ENCODE results near the gene LRRC3. TPM values are rescaled to one million over a fixed set of nuclear protein-coding genes. Genes with fewer than 3 reads are reported as not detected.

LRRC3 gene
- total RNA-seq, 1 experiment from 2014 or later = 4.7 TPM

- intact Hi-C loops (cut with micrococcal nuclease; ENCODE audit: unreplicated experiment) = no loop called here
Measured at GRCh38 chr21:44420416-44421205, 34.7 kb upstream of the LRRC3 start.

GRCh38 chr21:44421901-44422840, 33.1 kb upstream of the LRRC3 start:
- no peaks in the 10 kb centered on the region for H3K27me3 ChIP-seq (replicated peaks; ENCODE audit: control insufficient read depth, insufficient read depth, low read length)
- Mint-ChIP-seq H3K4me3 (ENCODE audit: unreplicated experiment) (no peak overlapping the region), H3K4me1 (ENCODE audit: low read depth, unreplicated experiment) (no peaks in the 10 kb centered on the region), H3K27me3 (ENCODE audit: insufficient read depth, unreplicated experiment) (no peaks in the 10 kb centered on the region), H3K36me3 (ENCODE audit: insufficient read depth, unreplicated experiment) (peaks cover 4% of the 10 kb centered on the region), H3K9me3 (ENCODE audit: unreplicated experiment) (peaks cover 12% of the 10 kb centered on the region), H3K27ac (ENCODE audit: unreplicated experiment) (no peak overlapping the region)
- peak in 1 of 2 experiments; percentile 29 for DNase-seq
- no peaks in the 10 kb centered on the region for H3K4me1 ChIP-seq
- BruUV-seq (replicated peaks) = no TSS peak
- no peak for TF ChIP-seq CTCF (IDR thresholded peaks at IDR 0.05; ENCODE audit: insufficient read depth in 1 of 2, low read depth in 1 of 2, low read length in 1 of 2, severe bottlenecking in 1 of 2, unreplicated experiment in 1 of 2)
- POLR2A ChIA-PET = no interaction called here
- H3K9me3 ChIP-seq = no peaks in the 10 kb centered on the region; the same call in 1 of the 2 replicates
- intact Hi-C loops (cut with micrococcal nuclease; ENCODE audit: unreplicated experiment) = no loop called here
- no peak overlapping the region for H3K4me3 ChIP-seq (ENCODE audit: low read depth, low read length)
- no peaks in the 10 kb centered on the region for H3K36me3 ChIP-seq (ENCODE audit: control insufficient read depth, insufficient read depth, low read length)
- CTCF ChIA-PET = no interaction called here

More at GRCh38 chr21:44420416-44421205, 34.7 kb upstream of the LRRC3 start:
- ChIA-PET POLR2A (interaction anchor here (0.6 kb wide), 1 partner anchor 115 kb away, joined by 6 read pairs; no protein-coding TSS in a partner anchor), CTCF (no interaction called here)
- Mint-ChIP-seq H3K9me3 (ENCODE audit: unreplicated experiment) (peaks cover 12% of the 10 kb centered on the region), H3K4me1 (ENCODE audit: low read depth, unreplicated experiment) (no peaks in the 10 kb centered on the region), H3K27ac (ENCODE audit: unreplicated experiment) (no peak overlapping the region), H3K27me3 (ENCODE audit: insufficient read depth, unreplicated experiment) (no peaks in the 10 kb centered on the region), H3K36me3 (ENCODE audit: insufficient read depth, unreplicated experiment) (no peaks in the 10 kb centered on the region), H3K4me3 (ENCODE audit: unreplicated experiment) (no peak overlapping the region)
- no peaks in the 10 kb centered on the region; the same call in 1 of the 2 replicates for H3K9me3 ChIP-seq
- DNase-seq = no peak
- no peaks in the 10 kb centered on the region for H3K27me3 ChIP-seq (replicated peaks; ENCODE audit: control insufficient read depth, insufficient read depth, low read length)
- H3K4me1 ChIP-seq = no peaks in the 10 kb centered on the region
- no TSS peak for BruUV-seq (replicated peaks)
- no peak overlapping the region for H3K4me3 ChIP-seq (ENCODE audit: low read depth, low read length)
- TF ChIP-seq CTCF (IDR thresholded peaks at IDR 0.05; ENCODE audit: insufficient read depth in 1 of 2, low read depth in 1 of 2, low read length in 1 of 2, severe bottlenecking in 1 of 2, unreplicated experiment in 1 of 2) = no peak
- no peaks in the 10 kb centered on the region for H3K36me3 ChIP-seq (ENCODE audit: control insufficient read depth, insufficient read depth, low read length)

- no peak for TF ChIP-seq CTCF (IDR thresholded peaks at IDR 0.05; ENCODE audit: insufficient read depth in 1 of 2, low read depth in 1 of 2, low read length in 1 of 2, severe bottlenecking in 1 of 2, unreplicated experiment in 1 of 2)
- CTCF ChIA-PET = no interaction called here
- intact Hi-C loops (cut with micrococcal nuclease; ENCODE audit: unreplicated experiment) = no loop called here
Measured at GRCh38 chr21:44423312-44423821, 31.9 kb upstream of the LRRC3 start.

More at GRCh38 chr21:44423312-44423821, 31.9 kb upstream of the LRRC3 start:
- BruUV-seq (replicated peaks) = no TSS peak
- Histone ChIP-seq H3K9me3 (no peaks in the 10 kb centered on the region; the same call in 1 of the 2 replicates), H3K27me3 (replicated peaks; ENCODE audit: control insufficient read depth, insufficient read depth, low read length) (no peaks in the 10 kb centered on the region), H3K4me1 (no peaks in the 10 kb centered on the region), H3K4me3 (ENCODE audit: low read depth, low read length) (no peak overlapping the region), H3K36me3 (ENCODE audit: control insufficient read depth, insufficient read depth, low read length) (no peaks in the 10 kb centered on the region)
- Mint-ChIP-seq H3K4me3 (ENCODE audit: unreplicated experiment) (no peak overlapping the region), H3K4me1 (ENCODE audit: low read depth, unreplicated experiment) (no peaks in the 10 kb centered on the region), H3K9me3 (ENCODE audit: unreplicated experiment) (peaks cover 12% of the 10 kb centered on the region), H3K27ac (ENCODE audit: unreplicated experiment) (no peak overlapping the region), H3K36me3 (ENCODE audit: insufficient read depth, unreplicated experiment) (peaks cover 4% of the 10 kb centered on the region), H3K27me3 (ENCODE audit: insufficient read depth, unreplicated experiment) (no peaks in the 10 kb centered on the region)
- peak in 1 of 2 experiments; percentile 14 for DNase-seq
- POLR2A ChIA-PET = no interaction called here
